Vagina (tissue), 2 donors: ENCODE data around the gene STK10.

Experiments
- POLR2A ChIP-seq, 2 donors: fragments of 450-650 bp; IDR thresholded peaks; one replicate each; pipeline ENCODE4 v1.6.1; 2017; ENCODE audit warnings: antibody characterized with exemption in 2 of 2, mild to moderate bottlenecking in 2 of 2, moderate library complexity in 2 of 2
- TF ChIP-seq, protein P1 (sequence below), 3 experiments: fragments of 450-650 bp in 2 of 3; fragments of 200-600 bp in 1 of 3; sonication (generic) in 1 of 3; IDR thresholded peaks; one replicate each; pipeline ENCODE4 v1.5.1; 2017 to 2019; ENCODE audit warnings: antibody characterized with exemption in 3 of 3, mild to moderate bottlenecking in 2 of 3, moderate library complexity in 2 of 3

DNA sequence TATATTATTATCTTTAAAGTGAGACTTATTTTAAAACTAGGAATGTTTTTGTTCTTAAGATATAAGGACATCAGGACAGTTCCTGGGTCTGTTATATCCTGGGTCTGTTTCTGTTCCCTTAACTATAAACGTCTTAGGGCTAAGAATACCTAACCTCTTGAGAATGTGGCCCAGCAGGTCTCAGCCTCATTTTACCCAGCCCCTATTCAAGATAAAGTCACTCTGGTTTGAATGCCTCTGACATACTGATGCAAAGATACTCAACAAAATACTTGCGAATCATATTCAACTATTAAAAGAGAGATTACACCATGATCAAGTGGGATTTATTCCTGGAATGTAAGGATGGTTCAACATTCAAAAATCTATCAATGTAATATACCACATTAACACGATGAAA is 51.0 kb downstream of the STK10 start:
- TF ChIP-seq, protein P1, sequence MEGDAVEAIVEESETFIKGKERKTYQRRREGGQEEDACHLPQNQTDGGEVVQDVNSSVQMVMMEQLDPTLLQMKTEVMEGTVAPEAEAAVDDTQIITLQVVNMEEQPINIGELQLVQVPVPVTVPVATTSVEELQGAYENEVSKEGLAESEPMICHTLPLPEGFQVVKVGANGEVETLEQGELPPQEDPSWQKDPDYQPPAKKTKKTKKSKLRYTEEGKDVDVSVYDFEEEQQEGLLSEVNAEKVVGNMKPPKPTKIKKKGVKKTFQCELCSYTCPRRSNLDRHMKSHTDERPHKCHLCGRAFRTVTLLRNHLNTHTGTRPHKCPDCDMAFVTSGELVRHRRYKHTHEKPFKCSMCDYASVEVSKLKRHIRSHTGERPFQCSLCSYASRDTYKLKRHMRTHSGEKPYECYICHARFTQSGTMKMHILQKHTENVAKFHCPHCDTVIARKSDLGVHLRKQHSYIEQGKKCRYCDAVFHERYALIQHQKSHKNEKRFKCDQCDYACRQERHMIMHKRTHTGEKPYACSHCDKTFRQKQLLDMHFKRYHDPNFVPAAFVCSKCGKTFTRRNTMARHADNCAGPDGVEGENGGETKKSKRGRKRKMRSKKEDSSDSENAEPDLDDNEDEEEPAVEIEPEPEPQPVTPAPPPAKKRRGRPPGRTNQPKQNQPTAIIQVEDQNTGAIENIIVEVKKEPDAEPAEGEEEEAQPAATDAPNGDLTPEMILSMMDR (IDR thresholded peaks at IDR 0.05): no peak
- TF ChIP-seq POLR2A (IDR thresholded peaks at IDR 0.05): no peak
